SK-N-SH treated with all-trans-retinoic acid at 6 μM for 48 hours (cell line): ENCODE measurements around the gene PPP1R1B.
A peak's percentile ranks its signal among the peaks of the same experiment; 100 is the strongest.

ENCODE experiments used
- ATAC-seq: fragments of 200-7000 bp; cut with Tn5 transposase; 3 replicates; pipeline ENCODE4 v1.9.1; 2020; ENCODE audit warnings: mild to moderate bottlenecking, moderate library complexity
- ARNTL ChIP-seq: fragments of 450-650 bp; formaldehyde crosslinking; IDR thresholded peaks from 2 replicates; pipeline ENCODE4 v1.5.0; 2020; ENCODE audit warnings: low read depth, mild to moderate bottlenecking, moderate library complexity, borderline replicate concordance
- BACH2 ChIP-seq: fragments of 250-450 bp; sonication (Bioruptor Pico); IDR thresholded peaks from 2 replicates; pipeline ENCODE4 v1.9.0; 2021; ENCODE audit warnings: mild to moderate bottlenecking, borderline replicate concordance
- CREB5 ChIP-seq: fragments of 250-450 bp; sonication (Bioruptor Pico); IDR thresholded peaks from 2 replicates; pipeline ENCODE4 v1.5.1; 2020; ENCODE audit warnings: low read depth, mild to moderate bottlenecking, moderate library complexity
- CSDC2 ChIP-seq: fragments of 250-450 bp; sonication (Bioruptor Pico); IDR thresholded peaks from 2 replicates; pipeline ENCODE4 v1.5.0; 2020; ENCODE audit warnings: mild to moderate bottlenecking, moderate library complexity
- CSRNP3 ChIP-seq: fragments of 250-450 bp; sonication (Bioruptor Pico); IDR thresholded peaks from 2 replicates; pipeline ENCODE4 v1.5.1; 2021; ENCODE audit warnings: mild to moderate bottlenecking, moderate library complexity
- GLIS3 ChIP-seq: fragments of 250-450 bp; sonication (Bioruptor Pico); IDR thresholded peaks from 2 replicates; pipeline ENCODE4 v1.5.0; 2020; ENCODE audit warnings: mild to moderate bottlenecking, moderate library complexity
- ISL1 ChIP-seq: fragments of 250-450 bp; sonication (Bioruptor Pico); IDR thresholded peaks from 2 replicates; pipeline ENCODE4 v2.1.2; 2022; ENCODE audit warnings: mild to moderate bottlenecking, moderate library complexity
- OSR1 ChIP-seq: fragments of 250-450 bp; sonication (Bioruptor Pico); IDR thresholded peaks from 2 replicates; pipeline ENCODE4 v1.8.0; 2022; ENCODE audit warnings: moderate library complexity, mild to moderate bottlenecking, inconsistent platforms
- POU6F1 ChIP-seq: fragments of 250-450 bp; sonication (Bioruptor Pico); IDR thresholded peaks from 2 replicates; pipeline ENCODE4 v1.8.0; 2021; ENCODE audit warnings: low read depth, mild to moderate bottlenecking, moderate library complexity, borderline replicate concordance
- PPARA ChIP-seq: fragments of 250-450 bp; sonication (Bioruptor Pico); IDR thresholded peaks from 2 replicates; pipeline ENCODE4 v1.5.0; 2020; ENCODE audit warnings: mild to moderate bottlenecking, borderline replicate concordance
- RARB ChIP-seq: fragments of 250-450 bp; sonication (Bioruptor Pico); IDR thresholded peaks from 2 replicates; pipeline ENCODE4 v1.8.0; 2021; ENCODE audit warnings: mild to moderate bottlenecking, moderate library complexity
- TCF4 ChIP-seq: fragments of 250-450 bp; sonication (Bioruptor Pico); IDR thresholded peaks from 2 replicates; pipeline ENCODE4 v1.8.0; 2021; ENCODE audit warnings: mild to moderate bottlenecking, moderate library complexity, borderline replicate concordance
- TOX ChIP-seq: fragments of 250-450 bp; sonication (Bioruptor Pico); IDR thresholded peaks from 2 replicates; pipeline ENCODE4 v1.8.0; 2021; ENCODE audit warnings: mild to moderate bottlenecking, moderate library complexity, borderline replicate concordance
- TSHZ2 ChIP-seq: fragments of 250-450 bp; sonication (Bioruptor Pico); IDR thresholded peaks from 2 replicates; pipeline ENCODE4 v1.5.0; 2020; ENCODE audit warnings: mild to moderate bottlenecking, moderate library complexity
- ZC3H10 ChIP-seq: fragments of 250-450 bp; sonication (Bioruptor Pico); IDR thresholded peaks from 2 replicates; pipeline ENCODE4 v1.5.1; 2021; ENCODE audit warnings: mild to moderate bottlenecking, moderate library complexity
- ZFP3 ChIP-seq: fragments of 250-450 bp; sonication (Bioruptor Pico); IDR thresholded peaks from 2 replicates; pipeline ENCODE4 v1.5.0; 2020; ENCODE audit warnings: mild to moderate bottlenecking, moderate library complexity
- ZFP30 ChIP-seq: fragments of 450-650 bp; formaldehyde crosslinking; IDR thresholded peaks from 2 replicates; pipeline ENCODE4 v1.5.0; 2022; ENCODE audit warnings: mild to moderate bottlenecking, moderate library complexity
- ZNF565 ChIP-seq: fragments of 450-650 bp; formaldehyde crosslinking; conservative IDR thresholded peaks from 2 replicates; pipeline ENCODE4 v1.5.0; 2020; ENCODE audit warnings: low read depth, mild to moderate bottlenecking, moderate library complexity
- ZNF70 ChIP-seq: fragments of 450-650 bp; formaldehyde crosslinking; IDR thresholded peaks from 2 replicates; pipeline ENCODE4 v1.5.0; 2020; ENCODE audit warnings: mild to moderate bottlenecking, moderate library complexity
- ZNF8 ChIP-seq: fragments of 450-650 bp; formaldehyde crosslinking; IDR thresholded peaks from 2 replicates; pipeline ENCODE4 v1.5.0; 2020; ENCODE audit warnings: mild to moderate bottlenecking, moderate library complexity
- TF ChIP-seq, protein P1 (sequence below): fragments of 250-450 bp; sonication (Bioruptor Pico); IDR thresholded peaks from 2 replicates; pipeline ENCODE4 v1.8.0; 2020; ENCODE audit warnings: mild to moderate bottlenecking, moderate library complexity, borderline replicate concordance

The PPP1R1B gene

DNA sequence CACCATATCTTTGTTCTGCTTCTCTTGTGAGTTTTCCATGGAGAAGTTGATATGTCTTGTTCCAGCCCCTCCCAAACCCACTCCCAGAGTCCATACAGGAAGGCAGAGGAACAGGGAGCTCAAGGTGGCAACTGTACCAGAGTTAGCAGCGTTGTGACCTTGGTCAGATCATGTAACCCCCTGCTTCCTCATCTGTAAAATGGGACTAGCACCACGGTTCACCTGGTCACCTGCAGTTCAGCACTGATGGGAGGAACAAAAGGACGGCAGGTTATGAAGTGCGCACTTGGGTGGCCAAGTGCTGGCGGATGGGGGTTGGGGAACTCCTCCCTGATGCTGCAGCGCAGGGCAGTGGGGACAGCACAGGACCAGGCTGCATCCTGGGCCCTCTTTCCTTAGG is 11.3 kb upstream of the PPP1R1B start:
- ATAC-seq: no peak
- TF ChIP-seq CREB5 (CRISPR knock-in tag): no peak
- no peak for TF ChIP-seq ZFP3 (CRISPR knock-in tag)
- TF ChIP-seq ZNF70: no peak

- ATAC-seq: no peak
- no peak for TF ChIP-seq ISL1 (CRISPR knock-in tag)
- no peak for TF ChIP-seq OSR1
- TF ChIP-seq CSRNP3 (CRISPR knock-in tag): no peak
- no peak for TF ChIP-seq ZNF565
- TF ChIP-seq BACH2 (CRISPR knock-in tag): no peak
- TF ChIP-seq TCF4: no peak
- no peak for TF ChIP-seq GLIS3 (CRISPR knock-in tag)
- TF ChIP-seq PPARA: no peak
- TF ChIP-seq TOX: no peak
- TF ChIP-seq, protein P1, sequence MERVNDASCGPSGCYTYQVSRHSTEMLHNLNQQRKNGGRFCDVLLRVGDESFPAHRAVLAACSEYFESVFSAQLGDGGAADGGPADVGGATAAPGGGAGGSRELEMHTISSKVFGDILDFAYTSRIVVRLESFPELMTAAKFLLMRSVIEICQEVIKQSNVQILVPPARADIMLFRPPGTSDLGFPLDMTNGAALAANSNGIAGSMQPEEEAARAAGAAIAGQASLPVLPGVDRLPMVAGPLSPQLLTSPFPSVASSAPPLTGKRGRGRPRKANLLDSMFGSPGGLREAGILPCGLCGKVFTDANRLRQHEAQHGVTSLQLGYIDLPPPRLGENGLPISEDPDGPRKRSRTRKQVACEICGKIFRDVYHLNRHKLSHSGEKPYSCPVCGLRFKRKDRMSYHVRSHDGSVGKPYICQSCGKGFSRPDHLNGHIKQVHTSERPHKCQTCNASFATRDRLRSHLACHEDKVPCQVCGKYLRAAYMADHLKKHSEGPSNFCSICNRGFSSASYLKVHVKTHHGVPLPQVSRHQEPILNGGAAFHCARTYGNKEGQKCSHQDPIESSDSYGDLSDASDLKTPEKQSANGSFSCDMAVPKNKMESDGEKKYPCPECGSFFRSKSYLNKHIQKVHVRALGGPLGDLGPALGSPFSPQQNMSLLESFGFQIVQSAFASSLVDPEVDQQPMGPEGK (CRISPR knock-in tag): no peak
- no peak for TF ChIP-seq ZNF8
- TF ChIP-seq CSDC2: no peak
- TF ChIP-seq ARNTL (CRISPR knock-in tag): no peak
- TF ChIP-seq CREB5 (CRISPR knock-in tag): no peak
- no peak for TF ChIP-seq RARB
- no peak for TF ChIP-seq ZC3H10
These were observed 9.7 kb upstream of the PPP1R1B start for GRCh38 chr17:39617100-39617445.

DNA sequence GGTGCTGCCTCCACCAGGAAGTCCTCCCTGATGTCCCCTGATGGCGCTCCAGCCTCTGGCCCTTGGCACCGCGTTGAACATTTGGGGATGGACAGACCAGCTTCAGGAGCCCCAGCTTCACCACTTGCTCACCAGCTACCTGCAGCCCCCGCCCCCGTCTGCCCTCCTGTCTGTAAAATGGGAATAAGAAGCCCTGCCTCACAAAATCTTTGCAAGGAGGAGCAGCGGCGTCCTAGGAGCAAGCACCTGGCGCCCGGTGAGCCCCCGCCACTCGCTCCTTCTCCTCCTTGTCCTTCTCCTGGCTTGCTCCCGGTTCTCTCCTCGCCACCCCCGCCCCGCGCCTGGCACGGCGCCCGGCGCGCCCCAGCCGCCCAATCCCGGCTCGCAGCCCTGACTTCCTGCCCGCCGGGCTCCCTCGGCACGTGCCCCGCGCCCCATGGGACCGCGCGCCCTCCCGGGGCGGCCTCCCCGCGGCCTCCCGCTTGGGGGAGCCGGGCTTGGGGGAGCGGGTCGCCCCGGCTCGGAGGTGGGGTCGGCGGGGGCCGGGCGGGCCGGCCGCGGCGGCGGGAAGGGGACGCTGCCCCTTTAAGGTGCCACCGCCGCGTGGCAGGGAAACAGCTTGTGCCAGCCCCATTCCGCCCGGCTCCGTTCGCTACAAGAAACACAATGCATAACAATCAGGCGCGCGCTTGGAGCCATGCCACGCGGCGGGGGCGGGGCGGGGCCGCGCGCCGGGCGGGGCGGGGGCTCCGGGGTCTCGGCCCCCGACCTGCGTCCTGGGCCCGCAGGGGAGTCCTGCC is 9.1 kb upstream of the PPP1R1B start:
- ATAC-seq: peak; percentile 26
- TF ChIP-seq ARNTL (CRISPR knock-in tag) (no peak), ZFP30 (CRISPR knock-in tag) (no peak), CSRNP3 (CRISPR knock-in tag) (no peak), TOX (no peak)

DNA sequence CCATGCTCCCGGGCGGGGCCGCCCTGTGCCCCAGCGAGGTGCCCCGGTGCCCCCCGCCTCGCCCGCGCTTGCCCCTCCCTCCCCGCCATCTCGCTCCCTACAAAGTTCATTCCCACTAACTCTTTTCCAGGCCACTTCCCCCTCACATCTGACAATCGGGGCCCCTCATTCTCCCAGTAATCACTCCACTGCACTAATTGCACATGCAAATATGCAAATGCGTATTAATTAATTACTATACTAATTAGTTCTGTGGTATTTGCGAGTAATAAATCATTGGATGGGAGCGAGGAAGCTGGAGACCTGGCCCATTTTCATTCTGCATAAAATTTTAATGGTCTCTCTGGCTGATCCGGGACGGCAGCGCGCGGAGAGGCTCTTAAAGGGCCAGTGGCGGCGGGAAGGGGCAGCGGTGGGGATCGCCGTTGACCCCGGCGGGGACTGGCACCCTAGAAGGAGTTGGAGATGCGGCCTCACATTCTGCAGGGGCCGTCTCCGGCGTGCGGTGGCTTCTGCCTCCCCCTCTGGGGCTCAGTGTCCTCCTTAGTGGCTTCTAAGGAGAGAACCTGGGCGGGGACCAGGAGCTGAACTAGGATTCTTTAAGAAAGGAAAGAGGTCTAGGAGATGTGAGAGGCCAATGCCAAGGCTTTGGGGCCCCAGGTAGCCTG is 8.4 kb upstream of the PPP1R1B start:
- peak; percentile 18 for ATAC-seq
- TF ChIP-seq ZC3H10 (no peak), OSR1 (no peak), TOX (no peak), ZNF70 (no peak), CREB5 (CRISPR knock-in tag) (no peak), TSHZ2 (CRISPR knock-in tag) (no peak), RARB (no peak), POU6F1 (no peak), ZNF565 (no peak), ARNTL (CRISPR knock-in tag) (no peak)
